Mesenchymal stem cell (in vitro differentiated cells and primary cell): Measurements from ENCODE around the gene C11orf52.
"Not testable (repeated sequence)": the region's sequence is repeated elsewhere in the genome, so short reads cannot be mapped to it uniquely, and the experiment has no call there.

Source experiments
- DNase-seq: peaks from one replicate; pipeline ENCODE4 v3.0.0-alpha.2; 2013
- H2AFZ ChIP-seq: one replicate; pipeline ENCODE4 v1.6.1; 2013; ENCODE audit warnings: low read depth, mild to moderate bottlenecking, control low read depth, inconsistent platforms, low read length, moderate library complexity
- H2AK5ac ChIP-seq: 2 replicates; pipeline ENCODE4 v1.6.1; 2013; ENCODE audit warnings: low read length, moderate library complexity, mild to moderate bottlenecking, inconsistent platforms; ENCODE audit not compliant: severe bottlenecking
- H2BK120ac ChIP-seq: one replicate; pipeline ENCODE4 v1.6.1; 2013; ENCODE audit warnings: low read depth, mild to moderate bottlenecking, inconsistent platforms, low read length, moderate library complexity
- H2BK12ac ChIP-seq, 2 experiments: one replicate each; pipeline ENCODE4 v1.6.1; 2013; ENCODE audit warnings: inconsistent platforms in 2 of 2, low read length in 2 of 2, mild to moderate bottlenecking in 2 of 2, moderate library complexity in 2 of 2, control low read depth in 1 of 2
- H2BK15ac ChIP-seq: one replicate; pipeline ENCODE4 v1.6.1; 2013; ENCODE audit warnings: mild to moderate bottlenecking, low read depth, inconsistent platforms; ENCODE audit not compliant: poor library complexity, severe bottlenecking
- H2BK5ac ChIP-seq: 2 replicates; pipeline ENCODE4 v1.6.1; 2013; ENCODE audit warnings: low read depth, mild to moderate bottlenecking, low read length, control low read depth, inconsistent platforms; ENCODE audit not compliant: poor library complexity, severe bottlenecking
- H3K14ac ChIP-seq, 2 experiments: one replicate each; pipeline ENCODE4 v1.6.1; 2013; ENCODE audit warnings: inconsistent platforms in 2 of 2, low read length in 2 of 2, control low read depth in 1 of 2, mild to moderate bottlenecking in 1 of 2, moderate library complexity in 1 of 2
- H3K18ac ChIP-seq, 2 experiments: one replicate each; pipeline ENCODE4 v1.6.1; 2013; ENCODE audit warnings: inconsistent platforms in 2 of 2, low read length in 2 of 2, control low read depth in 1 of 2, low read depth in 1 of 2, mild to moderate bottlenecking in 1 of 2
- H3K23ac ChIP-seq, 2 experiments: one replicate each; pipeline ENCODE4 v1.6.1; 2013; ENCODE audit warnings: inconsistent platforms in 2 of 2, low read length in 2 of 2, mild to moderate bottlenecking in 2 of 2, moderate library complexity in 2 of 2, control low read depth in 1 of 2
- H3K27ac ChIP-seq: 2 replicates; pipeline ENCODE4 v1.5.1; 2013; ENCODE audit warnings: mild to moderate bottlenecking, moderate library complexity, low read length, control low read depth, inconsistent platforms; ENCODE audit not compliant: poor library complexity, severe bottlenecking
- H3K27me3 ChIP-seq, 2 experiments: 2 replicates each; pipeline versions ENCODE4 v1.6.1 to v1.7.0; 2013; ENCODE audit warnings: low read length in 2 of 2, mild to moderate bottlenecking in 2 of 2, moderate library complexity in 2 of 2, control low read depth in 1 of 2, inconsistent platforms in 1 of 2; ENCODE audit not compliant: control insufficient read depth in 1 of 2, insufficient read depth in 1 of 2
- H3K36me3 ChIP-seq, 2 experiments: 2 replicates each; pipeline versions ENCODE4 v1.6.1 to v1.7.0; 2013; ENCODE audit warnings: low read length in 2 of 2, control low read depth in 1 of 2, inconsistent platforms in 1 of 2, low read depth in 1 of 2, mild to moderate bottlenecking in 1 of 2; ENCODE audit not compliant: insufficient read depth in 2 of 2, control insufficient read depth in 1 of 2
- H3K4ac ChIP-seq, 2 experiments: one replicate each; pipeline ENCODE4 v1.6.1; 2013; ENCODE audit warnings: inconsistent platforms in 2 of 2, low read length in 2 of 2, mild to moderate bottlenecking in 2 of 2, moderate library complexity in 2 of 2, control low read depth in 1 of 2, low read depth in 1 of 2
- H3K4me1 ChIP-seq: 2 replicates; pipeline ENCODE4 v1.6.1; 2013; ENCODE audit warnings: low read depth, low read length, control low read depth; ENCODE audit not compliant: control insufficient read depth, insufficient read depth
- H3K4me2 ChIP-seq: 2 replicates; pipeline ENCODE4 v1.6.1; 2013; ENCODE audit warnings: low read length, mild to moderate bottlenecking, inconsistent platforms; ENCODE audit not compliant: poor library complexity, severe bottlenecking
- H3K4me3 ChIP-seq, 2 experiments: 2 replicates each; pipeline versions ENCODE4 v1.5.1 to v1.7.0; 2013; ENCODE audit warnings: low read length in 2 of 2, mild to moderate bottlenecking in 2 of 2, control low read depth in 1 of 2, low read depth in 1 of 2; ENCODE audit not compliant: insufficient read depth in 1 of 2
- H3K79me1 ChIP-seq: replicated peaks from 2 replicates; pipeline ENCODE4 v1.6.1; 2013; ENCODE audit warnings: mild to moderate bottlenecking, control low read depth, low read length, inconsistent platforms; ENCODE audit not compliant: poor library complexity, severe bottlenecking
- H3K9ac ChIP-seq: 2 replicates; pipeline ENCODE4 v1.7.0; 2013; ENCODE audit warnings: mild to moderate bottlenecking, low read length, moderate library complexity
- H3K9me3 ChIP-seq: 2 replicates; pipeline ENCODE4 v1.7.0; 2013; ENCODE audit warnings: mild to moderate bottlenecking, low read length; ENCODE audit not compliant: control insufficient read depth
- H4K8ac ChIP-seq: one replicate; pipeline ENCODE4 v1.6.1; 2013; ENCODE audit warnings: inconsistent platforms, mild to moderate bottlenecking, low read length, moderate library complexity
- H4K91ac ChIP-seq: one replicate; pipeline ENCODE4 v1.6.1; 2013; ENCODE audit warnings: mild to moderate bottlenecking, low read length, inconsistent platforms
- WGBS: methylation state at CpG from one replicate; pipeline ENCODE4 v1.1.7; 2013; ENCODE audit warnings: mixed read lengths; 5-methylcytosine and 5-hydroxymethylcytosine counted together

Gene C11orf52

GRCh38 chr11:111882202-111882601 lies 36.5 kb upstream of the C11orf52 start:
- Histone ChIP-seq H2BK15ac (no peak overlapping the region), H2BK5ac (no peak overlapping the region), H3K27ac (no peak overlapping the region), H3K18ac (no peak overlapping the region), H3K36me3 (peaks cover 0 to 4% of the 10 kb centered on the region in 2 experiments), H4K8ac (no peak overlapping the region), H2AK5ac (no peak overlapping the region), H3K4me1 (no peaks in the 10 kb centered on the region), H3K4ac (no peak overlapping the region), H3K9me3 (no peaks in the 10 kb centered on the region), H3K14ac (no peak overlapping the region), H4K91ac (no peak overlapping the region), H3K4me3 (no peak overlapping the region), H3K27me3 (no peaks in the 10 kb centered on the region), H3K9ac (no peak overlapping the region), H2BK12ac (no peak overlapping the region), H2AFZ (no peak overlapping the region), H3K79me1 (no peaks in the 10 kb centered on the region), H3K4me2 (no peak overlapping the region), H3K23ac (no peak overlapping the region), H2BK120ac (no peak overlapping the region)
- 97% methylated on average over 4 of the region's 5 CpGs for whole genome bisulfite sequencing
- no peak for DNase-seq

DNA sequence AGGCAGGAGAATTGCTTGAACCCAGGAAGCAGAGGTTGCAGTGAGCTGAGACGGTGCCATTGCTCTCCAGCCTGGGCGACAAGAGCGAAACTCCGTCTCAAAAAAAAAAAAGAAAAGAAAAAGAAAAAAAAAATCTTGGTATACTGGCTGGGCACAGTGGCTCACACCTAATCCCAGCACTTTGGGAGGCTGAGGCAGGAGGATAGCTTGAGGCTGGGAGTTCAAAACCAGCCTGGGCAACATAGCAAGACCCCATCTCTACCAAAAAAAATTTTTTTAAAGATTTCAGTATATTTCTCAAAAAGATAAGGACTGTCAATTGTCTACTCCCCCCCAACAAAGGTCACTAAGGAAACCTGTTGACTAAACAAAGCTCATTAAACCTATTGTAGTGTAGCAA lies 33.7 kb upstream of the C11orf52 start:
- not testable (repeated sequence) for H4K91ac ChIP-seq, H3K14ac ChIP-seq, H2AFZ ChIP-seq, H3K9me3 ChIP-seq, H3K9ac ChIP-seq, H2BK15ac ChIP-seq, H2BK120ac ChIP-seq, H3K79me1 ChIP-seq, H3K4me2 ChIP-seq, H2AK5ac ChIP-seq, H2BK5ac ChIP-seq, H3K4ac ChIP-seq, DNase-seq, H3K18ac ChIP-seq, H3K4me3 ChIP-seq, H3K23ac ChIP-seq, H2BK12ac ChIP-seq, H3K27me3 ChIP-seq, H3K36me3 ChIP-seq, H3K4me1 ChIP-seq, H3K27ac ChIP-seq, H4K8ac ChIP-seq
- WGBS, result 71% methylated on average over 4 of the region's 4 CpGs

DNA sequence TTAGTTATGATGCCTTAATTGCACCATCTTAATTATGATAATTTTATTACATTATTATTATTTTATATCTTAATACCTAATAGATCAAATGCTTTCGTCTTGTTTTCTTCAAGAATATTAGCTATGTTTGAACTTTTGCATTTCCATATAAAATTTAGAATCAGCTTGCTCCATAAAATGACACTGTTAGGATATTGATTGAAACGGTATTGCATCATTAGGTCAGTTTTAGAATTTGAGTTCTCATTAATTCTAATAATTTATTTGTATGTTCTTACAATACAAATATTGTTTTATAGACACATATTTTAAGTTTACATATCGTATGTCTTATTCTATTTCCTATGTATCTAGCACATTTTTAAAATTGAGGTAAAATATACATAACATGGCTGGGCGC lies 32.7 kb upstream of the C11orf52 start:
- no peak overlapping the region for H2BK15ac ChIP-seq

DNA sequence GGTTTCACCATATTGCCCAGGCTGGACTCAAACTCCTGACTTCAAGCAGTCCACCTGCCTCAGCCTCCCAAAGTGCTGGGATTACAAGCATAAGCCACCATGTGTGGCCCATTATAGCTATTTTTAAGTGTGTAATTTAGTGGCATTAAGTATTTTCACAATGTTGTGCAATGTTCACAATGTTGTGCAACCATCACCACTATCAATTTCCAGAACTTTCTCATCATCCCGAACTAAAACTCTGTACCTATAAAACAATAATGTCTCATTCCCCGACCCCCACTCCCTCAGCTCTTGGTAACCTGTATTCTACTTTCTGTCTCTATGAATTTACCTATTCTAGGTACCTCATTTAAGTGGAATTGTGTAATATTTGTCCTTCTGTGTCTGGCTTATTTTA lies 31.9 kb upstream of the C11orf52 start:
- no peak overlapping the region for H2AFZ ChIP-seq
- H2BK12ac ChIP-seq, result no peak overlapping the region
- no peak overlapping the region for H3K4me2 ChIP-seq
- H4K8ac ChIP-seq, result no peak overlapping the region
- H3K9ac ChIP-seq, result no peak overlapping the region
- H2BK120ac ChIP-seq, result no peak overlapping the region
- 93% methylated on average over 1 of the region's 2 CpGs for WGBS
- H4K91ac ChIP-seq, result no peak overlapping the region
- no peak for DNase-seq
- H3K9me3 ChIP-seq, result peaks cover 4% of the 10 kb centered on the region
- no peak overlapping the region for H2BK5ac ChIP-seq
- no peak overlapping the region for H2AK5ac ChIP-seq
- no peaks in the 10 kb centered on the region for H3K79me1 ChIP-seq
- H3K36me3 ChIP-seq, result peaks cover 0 to 4% of the 10 kb centered on the region in 2 experiments
- H3K4me1 ChIP-seq, result no peaks in the 10 kb centered on the region
- H3K23ac ChIP-seq, result no peak overlapping the region
- no peak overlapping the region for H3K18ac ChIP-seq
- no peak overlapping the region for H3K4ac ChIP-seq
- no peak overlapping the region for H3K27ac ChIP-seq
- no peaks in the 10 kb centered on the region for H3K27me3 ChIP-seq
- H3K4me3 ChIP-seq, result no peak overlapping the region
- no peak overlapping the region for H2BK15ac ChIP-seq
- H3K14ac ChIP-seq, result no peak overlapping the region

More for the DNA sequence above, 32.7 kb upstream of the C11orf52 start:
- no peaks in the 10 kb centered on the region for H3K4me1 ChIP-seq
- no peak overlapping the region for H3K9ac ChIP-seq
- no peaks in the 10 kb centered on the region for H3K79me1 ChIP-seq
- H3K4me3 ChIP-seq, result no peak overlapping the region
- H3K14ac ChIP-seq, result no peak overlapping the region
- peaks cover 0 to 4% of the 10 kb centered on the region in 2 experiments for H3K36me3 ChIP-seq
- H3K23ac ChIP-seq, result no peak overlapping the region
- no peak for DNase-seq
- no peak overlapping the region for H2BK120ac ChIP-seq
- H2BK12ac ChIP-seq, result no peak overlapping the region
- H4K8ac ChIP-seq, result no peak overlapping the region
- 100% methylated on average over 1 of the region's 4 CpGs for WGBS
- no peaks in the 10 kb centered on the region for H3K27me3 ChIP-seq
- no peak overlapping the region for H3K4ac ChIP-seq
- H2AFZ ChIP-seq, result no peak overlapping the region
- no peaks in the 10 kb centered on the region for H3K9me3 ChIP-seq
- no peak overlapping the region for H2BK5ac ChIP-seq
- no peak overlapping the region for H3K4me2 ChIP-seq
- no peak overlapping the region for H2AK5ac ChIP-seq
- H3K18ac ChIP-seq, result no peak overlapping the region
- no peak overlapping the region for H4K91ac ChIP-seq
- no peak overlapping the region for H3K27ac ChIP-seq
